ENCODE results near the gene USB1.

- no peak for TF ChIP-seq CTCF (conservative IDR thresholded peaks at IDR 0.05)
- no peak for TF ChIP-seq EZH2 (IDR thresholded peaks at IDR 0.05; ENCODE audit: low read depth)
These were observed 31.6 kb downstream of the USB1 start for GRCh38 chr16:58032710-58033293.
